Measurements from ENCODE around the gene SLC25A13. TPM values are rescaled to one million over a fixed set of nuclear protein-coding genes. Genes with fewer than 3 reads are reported as not detected.
A peak's percentile ranks its signal among the peaks of the same experiment; 100 is the strongest.
"Not testable (repeated sequence)": the region's sequence is repeated elsewhere in the genome, so short reads cannot be mapped to it uniquely, and the experiment has no call there.

The SLC25A13 gene
- total RNA-seq, 1 experiment from 2014 or later: 64.7 TPM

GRCh38 chr7:96329241-96329640 is 7.3 kb upstream of the SLC25A13 start:
- Histone ChIP-seq H3K4me1 (ENCODE audit: low read length) (peaks cover 9% of the 10 kb centered on the region), H3K4me3 (ENCODE audit: low read length) (no peak overlapping the region), H3K27me3 (ENCODE audit: low read length) (no peaks in the 10 kb centered on the region), H4K20me1 (ENCODE audit: insufficient read depth, low read depth, low read length) (no peaks in the 10 kb centered on the region), H3K4me2 (ENCODE audit: low read depth, low read length, poor library complexity, severe bottlenecking) (no peak overlapping the region), H3K36me3 (ENCODE audit: insufficient read depth, low read length) (no peaks in the 10 kb centered on the region), H3K9me2 (replicated peaks; ENCODE audit: insufficient read depth, low read length) (no peaks in the 10 kb centered on the region), H3K27ac (ENCODE audit: low read length) (no peak overlapping the region), H3K9ac (ENCODE audit: low read length) (no peak overlapping the region), H3K79me2 (ENCODE audit: low read length) (no peaks in the 10 kb centered on the region), H3K9me3 (ENCODE audit: low read length) (no peaks in the 10 kb centered on the region), H2AFZ (ENCODE audit: low read length) (no peak overlapping the region)
- no peak for DNase-seq

- Histone ChIP-seq H3K4me2 (ENCODE audit: low read depth, low read length, poor library complexity, severe bottlenecking) (no peak overlapping the region), H4K20me1 (ENCODE audit: insufficient read depth, low read depth, low read length) (no peaks in the 10 kb centered on the region), H3K4me1 (ENCODE audit: low read length) (peaks cover 9% of the 10 kb centered on the region), H3K9ac (ENCODE audit: low read length) (no peak overlapping the region), H3K27me3 (ENCODE audit: low read length) (no peaks in the 10 kb centered on the region), H3K79me2 (ENCODE audit: low read length) (no peaks in the 10 kb centered on the region), H3K36me3 (ENCODE audit: insufficient read depth, low read length) (no peaks in the 10 kb centered on the region), H2AFZ (ENCODE audit: low read length) (no peak overlapping the region), H3K4me3 (ENCODE audit: low read length) (no peak overlapping the region), H3K9me3 (ENCODE audit: low read length) (no peaks in the 10 kb centered on the region), H3K9me2 (replicated peaks; ENCODE audit: insufficient read depth, low read length) (no peaks in the 10 kb centered on the region), H3K27ac (ENCODE audit: low read length) (no peak overlapping the region)
- DNase-seq: no peak
Measured at GRCh38 chr7:96328016-96328415, 6.1 kb upstream of the SLC25A13 start.

- no peak overlapping the region for H3K27ac ChIP-seq (ENCODE audit: low read length)
- H3K9me3 ChIP-seq (ENCODE audit: low read length): no peaks in the 10 kb centered on the region
- H3K4me2 ChIP-seq (ENCODE audit: low read depth, low read length, poor library complexity, severe bottlenecking): no peak overlapping the region
- H3K27me3 ChIP-seq (ENCODE audit: low read length): no peaks in the 10 kb centered on the region
- H3K36me3 ChIP-seq (ENCODE audit: insufficient read depth, low read length): no peaks in the 10 kb centered on the region
- H3K9ac ChIP-seq (ENCODE audit: low read length): no peak overlapping the region
- no peaks in the 10 kb centered on the region for H3K9me2 ChIP-seq (replicated peaks; ENCODE audit: insufficient read depth, low read length)
- no peaks in the 10 kb centered on the region for H4K20me1 ChIP-seq (ENCODE audit: insufficient read depth, low read depth, low read length)
- H3K4me3 ChIP-seq (ENCODE audit: low read length): no peak overlapping the region
- H3K79me2 ChIP-seq (ENCODE audit: low read length): no peaks in the 10 kb centered on the region
- no peak for DNase-seq
- no peak overlapping the region for H2AFZ ChIP-seq (ENCODE audit: low read length)
- peaks cover 14% of the 10 kb centered on the region for H3K4me1 ChIP-seq (ENCODE audit: low read length)
Measured at GRCh38 chr7:96327429-96327828, 5.5 kb upstream of the SLC25A13 start.

GRCh38 chr7:96326752-96327151 is 4.9 kb upstream of the SLC25A13 start:
- H3K4me2 ChIP-seq (ENCODE audit: low read depth, low read length, poor library complexity, severe bottlenecking); H3K27ac ChIP-seq (ENCODE audit: low read length); H4K20me1 ChIP-seq (ENCODE audit: insufficient read depth, low read depth, low read length); H3K36me3 ChIP-seq (ENCODE audit: insufficient read depth, low read length); H3K79me2 ChIP-seq (ENCODE audit: low read length); H2AFZ ChIP-seq (ENCODE audit: low read length); H3K9me3 ChIP-seq (ENCODE audit: low read length); H3K4me3 ChIP-seq (ENCODE audit: low read length); DNase-seq; H3K9me2 ChIP-seq (replicated peaks; ENCODE audit: insufficient read depth, low read length); H3K27me3 ChIP-seq (ENCODE audit: low read length); H3K9ac ChIP-seq (ENCODE audit: low read length): not testable (repeated sequence)
- peaks cover 18% of the 10 kb centered on the region for H3K4me1 ChIP-seq (ENCODE audit: low read length)

GRCh38 chr7:96322847-96323461 is 1.1 kb upstream of the SLC25A13 start:
- Histone ChIP-seq H3K4me2 (ENCODE audit: low read depth, low read length, poor library complexity, severe bottlenecking) (peak overlapping the region; percentile 75), H3K9me3 (ENCODE audit: low read length) (no peaks in the 10 kb centered on the region), H2AFZ (ENCODE audit: low read length) (no peak overlapping the region), H3K9me2 (replicated peaks; ENCODE audit: insufficient read depth, low read length) (no peaks in the 10 kb centered on the region), H3K27me3 (ENCODE audit: low read length) (no peaks in the 10 kb centered on the region), H4K20me1 (ENCODE audit: insufficient read depth, low read depth, low read length) (no peaks in the 10 kb centered on the region), H3K27ac (ENCODE audit: low read length) (no peak overlapping the region), H3K36me3 (ENCODE audit: insufficient read depth, low read length) (no peaks in the 10 kb centered on the region), H3K4me1 (ENCODE audit: low read length) (peaks cover 40% of the 10 kb centered on the region), H3K4me3 (ENCODE audit: low read length) (peak overlapping the region; percentile 82), H3K79me2 (ENCODE audit: low read length) (peaks cover 40% of the 10 kb centered on the region), H3K9ac (ENCODE audit: low read length) (peak overlapping the region; percentile 97)
- no peak for DNase-seq

- peaks cover 45% of the 10 kb centered on the region for H3K79me2 ChIP-seq (ENCODE audit: low read length)
- H3K4me2 ChIP-seq (ENCODE audit: low read depth, low read length, poor library complexity, severe bottlenecking): peak overlapping the region; percentile 75
- H2AFZ ChIP-seq (ENCODE audit: low read length): peak overlapping the region; percentile 74
- no peaks in the 10 kb centered on the region for H3K27me3 ChIP-seq (ENCODE audit: low read length)
- peaks cover 37% of the 10 kb centered on the region for H3K4me1 ChIP-seq (ENCODE audit: low read length)
- H4K20me1 ChIP-seq (ENCODE audit: insufficient read depth, low read depth, low read length): no peaks in the 10 kb centered on the region
- peak overlapping the region; percentile 82 for H3K4me3 ChIP-seq (ENCODE audit: low read length)
- H3K9me2 ChIP-seq (replicated peaks; ENCODE audit: insufficient read depth, low read length): no peaks in the 10 kb centered on the region
- peak overlapping the region; percentile 4; the same call in 1 of the 2 replicates for H3K27ac ChIP-seq (ENCODE audit: low read length)
- no peak for DNase-seq
- H3K9ac ChIP-seq (ENCODE audit: low read length): peak overlapping the region; percentile 97
- H3K9me3 ChIP-seq (ENCODE audit: low read length): no peaks in the 10 kb centered on the region
- no peaks in the 10 kb centered on the region for H3K36me3 ChIP-seq (ENCODE audit: insufficient read depth, low read length)
Measured at GRCh38 chr7:96322373-96322695, 436 bp upstream of the SLC25A13 start.

GRCh38 chr7:96321031-96321657 is 754 bp downstream of the SLC25A13 start:
- Histone ChIP-seq H3K4me1 (ENCODE audit: low read length) (peaks cover 31% of the 10 kb centered on the region), H3K4me2 (ENCODE audit: low read depth, low read length, poor library complexity, severe bottlenecking) (peak overlapping the region; percentile 75), H3K79me2 (ENCODE audit: low read length) (peaks cover 57% of the 10 kb centered on the region), H3K27ac (ENCODE audit: low read length) (peak overlapping the region; percentile 78), H3K9me3 (ENCODE audit: low read length) (no peaks in the 10 kb centered on the region), H2AFZ (ENCODE audit: low read length) (peak overlapping the region; percentile 74), H3K9me2 (replicated peaks; ENCODE audit: insufficient read depth, low read length) (no peaks in the 10 kb centered on the region), H3K27me3 (ENCODE audit: low read length) (no peaks in the 10 kb centered on the region), H3K36me3 (ENCODE audit: insufficient read depth, low read length) (no peaks in the 10 kb centered on the region), H4K20me1 (ENCODE audit: insufficient read depth, low read depth, low read length) (no peaks in the 10 kb centered on the region; the same call in 1 of the 2 replicates), H3K9ac (ENCODE audit: low read length) (peak overlapping the region; percentile 97), H3K4me3 (ENCODE audit: low read length) (peak overlapping the region; percentile 82)
- DNase-seq: peak; percentile 91

GRCh38 chr7:96320442-96320841 is 1.5 kb downstream of the SLC25A13 start:
- H3K27ac ChIP-seq (ENCODE audit: low read length): peak overlapping the region; percentile 78
- peaks cover 31% of the 10 kb centered on the region for H3K4me1 ChIP-seq (ENCODE audit: low read length)
- no peaks in the 10 kb centered on the region for H3K36me3 ChIP-seq (ENCODE audit: insufficient read depth, low read length)
- H3K27me3 ChIP-seq (ENCODE audit: low read length): no peaks in the 10 kb centered on the region
- H3K4me3 ChIP-seq (ENCODE audit: low read length): peak overlapping the region; percentile 82
- H3K9me3 ChIP-seq (ENCODE audit: low read length): no peaks in the 10 kb centered on the region
- DNase-seq: peak; percentile 56
- H2AFZ ChIP-seq (ENCODE audit: low read length): no peak overlapping the region
- H4K20me1 ChIP-seq (ENCODE audit: insufficient read depth, low read depth, low read length): no peaks in the 10 kb centered on the region; the same call in 1 of the 2 replicates
- peaks cover 64% of the 10 kb centered on the region for H3K79me2 ChIP-seq (ENCODE audit: low read length)
- peak overlapping the region; percentile 75 for H3K4me2 ChIP-seq (ENCODE audit: low read depth, low read length, poor library complexity, severe bottlenecking)
- peak overlapping the region; percentile 97 for H3K9ac ChIP-seq (ENCODE audit: low read length)
- no peaks in the 10 kb centered on the region for H3K9me2 ChIP-seq (replicated peaks; ENCODE audit: insufficient read depth, low read length)

Measured in Karpas-422 (cell line).